Esophagus muscularis mucosa (tissue), 4 donors: Measurements from ENCODE around the gene AQP2.

Experiments used
- EP300 ChIP-seq: sonication (generic); formaldehyde crosslinking; IDR thresholded peaks from one replicate; pipeline ENCODE4 v1.6.1; 2017; ENCODE audit warnings: antibody characterized with exemption
- POLR2A ChIP-seq: fragments of 450-650 bp; IDR thresholded peaks from one replicate; pipeline ENCODE4 v1.6.1; 2017; ENCODE audit warnings: antibody characterized with exemption, moderate library complexity, mild to moderate bottlenecking, low read depth
- POLR2AphosphoS5 ChIP-seq, 2 donors: sonication (generic); formaldehyde crosslinking; IDR thresholded peaks; one replicate each; pipeline ENCODE4 v1.6.1; 2017; ENCODE audit warnings: antibody characterized with exemption in 2 of 2
- TF ChIP-seq, protein P1 (sequence below), 3 experiments: fragments of 200-600 bp in 2 of 3; fragments of 450-650 bp in 1 of 3; sonication (generic) in 2 of 3; IDR thresholded peaks; one replicate each; pipeline ENCODE4 v1.5.1; 2017 to 2019; ENCODE audit warnings: antibody characterized with exemption in 3 of 3, mild to moderate bottlenecking in 2 of 3, moderate library complexity in 1 of 3

GRCh38 chr12:49944046-49944445 is 6.5 kb upstream of the AQP2 start:
- TF ChIP-seq POLR2AphosphoS5 (IDR thresholded peaks at IDR 0.05) (no peak), POLR2A (no peak), EP300 (no peak)
- TF ChIP-seq, protein P1, sequence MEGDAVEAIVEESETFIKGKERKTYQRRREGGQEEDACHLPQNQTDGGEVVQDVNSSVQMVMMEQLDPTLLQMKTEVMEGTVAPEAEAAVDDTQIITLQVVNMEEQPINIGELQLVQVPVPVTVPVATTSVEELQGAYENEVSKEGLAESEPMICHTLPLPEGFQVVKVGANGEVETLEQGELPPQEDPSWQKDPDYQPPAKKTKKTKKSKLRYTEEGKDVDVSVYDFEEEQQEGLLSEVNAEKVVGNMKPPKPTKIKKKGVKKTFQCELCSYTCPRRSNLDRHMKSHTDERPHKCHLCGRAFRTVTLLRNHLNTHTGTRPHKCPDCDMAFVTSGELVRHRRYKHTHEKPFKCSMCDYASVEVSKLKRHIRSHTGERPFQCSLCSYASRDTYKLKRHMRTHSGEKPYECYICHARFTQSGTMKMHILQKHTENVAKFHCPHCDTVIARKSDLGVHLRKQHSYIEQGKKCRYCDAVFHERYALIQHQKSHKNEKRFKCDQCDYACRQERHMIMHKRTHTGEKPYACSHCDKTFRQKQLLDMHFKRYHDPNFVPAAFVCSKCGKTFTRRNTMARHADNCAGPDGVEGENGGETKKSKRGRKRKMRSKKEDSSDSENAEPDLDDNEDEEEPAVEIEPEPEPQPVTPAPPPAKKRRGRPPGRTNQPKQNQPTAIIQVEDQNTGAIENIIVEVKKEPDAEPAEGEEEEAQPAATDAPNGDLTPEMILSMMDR (IDR thresholded peaks at IDR 0.05), result no peak
